ENCODE data around the gene SEC22A.
"Not testable (repeated sequence)": the region's sequence is repeated elsewhere in the genome, so short reads cannot be mapped to it uniquely, and the experiment has no call there.

- not testable (repeated sequence) for TF ChIP-seq CTCF (IDR thresholded peaks at IDR 0.05; ENCODE audit: insufficient read depth, low read length); REST (IDR thresholded peaks at IDR 0.05; ENCODE audit: insufficient replicate concordance, low read depth); POLR2AphosphoS5 (IDR thresholded peaks at IDR 0.05; ENCODE audit: low read depth)
These were observed 19.6 kb downstream of the SEC22A start for GRCh38 chr3:123221369-123221768.
